Prostate gland (tissue), 2 donors: ENCODE data around the gene BCL11A.

Experiments
- CTCF ChIP-seq, 4 experiments: fragments of 200-600 bp in 2 of 4; fragments of 450-650 bp in 2 of 4; sonication (generic) in 2 of 4; IDR thresholded peaks; 1 replicate in 3 of 4; 2 replicates in 1 of 4; pipeline ENCODE4 v1.5.1; 2016 to 2019; ENCODE audit warnings: antibody characterized with exemption in 4 of 4, mild to moderate bottlenecking in 2 of 4, moderate library complexity in 2 of 4
- POLR2AphosphoS5 ChIP-seq: sonication (generic); formaldehyde crosslinking; IDR thresholded peaks from one replicate; pipeline ENCODE4 v1.6.1; 2017; ENCODE audit warnings: antibody characterized with exemption

GRCh38 chr2:60586081-60586480 lies 32.6 kb upstream of the BCL11A start:
- TF ChIP-seq CTCF (IDR thresholded peaks at IDR 0.05), result no peak
- no peak for TF ChIP-seq POLR2AphosphoS5
